ENCODE measurements around the gene PDS5B. TPM values are rescaled to one million over a fixed set of nuclear protein-coding genes. Genes with fewer than 3 reads are reported as not detected.
A peak's percentile ranks its signal among the peaks of the same experiment; 100 is the strongest.

The PDS5B gene
- total and polyA plus RNA-seq, 4 donors = 3.6 to 24.3 (median 12.9) TPM

- Histone ChIP-seq H3K9me3 (ENCODE audit: control insufficient read depth in 4 of 4, low read length in 3 of 4) (no peaks in the 10 kb centered on the region), H3K9ac (ENCODE audit: low read depth in 1 of 2, low read length in 2 of 2) (peak overlapping the region; percentile 72 to 99), H3K27me3 (ENCODE audit: control insufficient read depth in 4 of 4, insufficient read depth in 4 of 4, low read length in 3 of 4) (no peaks in the 10 kb centered on the region), H3K4me1 (ENCODE audit: control insufficient read depth in 4 of 4, insufficient read depth in 4 of 4, low read length in 3 of 4) (peaks cover 0 to 17% (median 8%) of the 10 kb centered on the region in 4 donors), H3K4me3 (ENCODE audit: low read depth in 1 of 3, low read length in 3 of 3) (peak overlapping the region in 2 of 3 donors; percentile 58 to 65), H3K27ac (ENCODE audit: low read depth in 1 of 2, low read length in 2 of 2) (peak overlapping the region; percentile 85 to 89), H3K36me3 (ENCODE audit: control insufficient read depth in 4 of 4, insufficient read depth in 3 of 4, low read depth in 1 of 4, low read length in 3 of 4) (no peaks in the 10 kb centered on the region)
- no peak for DNase-seq (ENCODE audit: low spot score)
- TF ChIP-seq RXRA (IDR thresholded peaks at IDR 0.05) = no peak
- peak; percentile 4 for TF ChIP-seq SP1 (IDR thresholded peaks at IDR 0.05)
- WGBS = 11% methylated on average over 4 of the region's 4 CpGs
These were observed 150.4 kb downstream of the PDS5B start for GRCh38 chr13:32736648-32737047.

GRCh38 chr13:32737111-32737571 lies 150.9 kb downstream of the PDS5B start:
- TF ChIP-seq YY1 (IDR thresholded peaks at IDR 0.05) = peak; percentile 35
- TF ChIP-seq CTCF (IDR thresholded peaks at IDR 0.05; ENCODE audit: low read depth, low read length, missing input control) = no peak
- H3K9me3 ChIP-seq (ENCODE audit: control insufficient read depth in 4 of 4, low read length in 3 of 4) = no peaks in the 10 kb centered on the region
- peak overlapping the region; percentile 85 to 89 for H3K27ac ChIP-seq (ENCODE audit: low read depth in 1 of 2, low read length in 2 of 2)
- no peak for DNase-seq (ENCODE audit: low spot score)
- H3K27me3 ChIP-seq (ENCODE audit: control insufficient read depth in 4 of 4, insufficient read depth in 4 of 4, low read length in 3 of 4) = no peaks in the 10 kb centered on the region
- H3K36me3 ChIP-seq (ENCODE audit: control insufficient read depth in 4 of 4, insufficient read depth in 3 of 4, low read depth in 1 of 4, low read length in 3 of 4) = no peaks in the 10 kb centered on the region
- H3K4me3 ChIP-seq (ENCODE audit: low read depth in 1 of 3, low read length in 3 of 3) = peak overlapping the region; percentile 37 to 65 (median 58)
- peak overlapping the region; percentile 72 to 99 for H3K9ac ChIP-seq (ENCODE audit: low read depth in 1 of 2, low read length in 2 of 2)
- H3K4me1 ChIP-seq (ENCODE audit: control insufficient read depth in 4 of 4, insufficient read depth in 4 of 4, low read length in 3 of 4) = peaks cover 0 to 13% (median 7%) of the 10 kb centered on the region in 4 donors
- 5% methylated on average over 2 of the region's 2 CpGs for WGBS

GRCh38 chr13:32737679-32738078 lies 151.4 kb downstream of the PDS5B start:
- H3K4me1 ChIP-seq (ENCODE audit: control insufficient read depth in 4 of 4, insufficient read depth in 4 of 4, low read length in 3 of 4) = peaks cover 0 to 12% (median 7%) of the 10 kb centered on the region in 4 donors
- TF ChIP-seq NR2F2 (IDR thresholded peaks at IDR 0.05) (no peak), TAF1 (conservative IDR thresholded peaks at IDR 0.05) (peak; percentile 10)
- WGBS = 64% methylated on average over 1 of the region's 1 CpG
- no peak for DNase-seq (ENCODE audit: low spot score)
- no peaks in the 10 kb centered on the region for H3K27me3 ChIP-seq (ENCODE audit: control insufficient read depth in 4 of 4, insufficient read depth in 4 of 4, low read length in 3 of 4)
- peak overlapping the region; percentile 37 to 65 (median 58) for H3K4me3 ChIP-seq (ENCODE audit: low read depth in 1 of 3, low read length in 3 of 3)
- H3K9me3 ChIP-seq (ENCODE audit: control insufficient read depth in 4 of 4, low read length in 3 of 4) = no peaks in the 10 kb centered on the region
- peak overlapping the region; percentile 72 to 99 for H3K9ac ChIP-seq (ENCODE audit: low read depth in 1 of 2, low read length in 2 of 2)
- H3K36me3 ChIP-seq (ENCODE audit: control insufficient read depth in 4 of 4, insufficient read depth in 3 of 4, low read depth in 1 of 4, low read length in 3 of 4) = no peaks in the 10 kb centered on the region
- peak overlapping the region; percentile 85 to 89 for H3K27ac ChIP-seq (ENCODE audit: low read depth in 1 of 2, low read length in 2 of 2)

- Histone ChIP-seq H3K9ac (ENCODE audit: low read depth in 1 of 2, low read length in 2 of 2) (no peak overlapping the region), H3K27me3 (ENCODE audit: control insufficient read depth in 4 of 4, insufficient read depth in 4 of 4, low read length in 3 of 4) (no peaks in the 10 kb centered on the region), H3K27ac (ENCODE audit: low read depth in 1 of 2, low read length in 2 of 2) (no peak overlapping the region), H3K36me3 (ENCODE audit: control insufficient read depth in 4 of 4, insufficient read depth in 3 of 4, low read depth in 1 of 4, low read length in 3 of 4) (peaks cover 0 to 7% (median 3%) of the 10 kb centered on the region in 4 donors), H3K4me1 (ENCODE audit: control insufficient read depth in 4 of 4, insufficient read depth in 4 of 4, low read length in 3 of 4) (peaks cover 0 to 4% (median 0%) of the 10 kb centered on the region in 4 donors), H3K4me3 (ENCODE audit: low read depth in 1 of 3, low read length in 3 of 3) (no peak overlapping the region), H3K9me3 (ENCODE audit: control insufficient read depth in 4 of 4, low read length in 3 of 4) (no peaks in the 10 kb centered on the region)
- no peak for DNase-seq (ENCODE audit: low spot score)
- WGBS = 100% methylated on average over 1 of the region's 1 CpG
- TF ChIP-seq RXRA (IDR thresholded peaks at IDR 0.05) (no peak), HNF4A (conservative IDR thresholded peaks at IDR 0.05) (no peak), TAF1 (conservative IDR thresholded peaks at IDR 0.05) (no peak), ATF3 (IDR thresholded peaks at IDR 0.05) (no peak), GABPA (IDR thresholded peaks at IDR 0.05 in 1 of 2, conservative IDR thresholded peaks at IDR 0.05 in 1 of 2) (no peak), FOXA1 (IDR thresholded peaks at IDR 0.05) (no peak), EGR1 (IDR thresholded peaks at IDR 0.05; ENCODE audit: low read depth in 2 of 2) (no peak), MAX (IDR thresholded peaks at IDR 0.05) (no peak), JUND (IDR thresholded peaks at IDR 0.05) (no peak), FOXA2 (IDR thresholded peaks at IDR 0.05) (no peak), YY1 (IDR thresholded peaks at IDR 0.05) (no peak), NR2F2 (IDR thresholded peaks at IDR 0.05) (no peak), HNF4G (IDR thresholded peaks at IDR 0.05) (no peak), ZBTB33 (IDR thresholded peaks at IDR 0.05) (no peak), RAD21 (IDR thresholded peaks at IDR 0.05) (no peak), CTCF (IDR thresholded peaks at IDR 0.05; ENCODE audit: low read depth, low read length, missing input control) (no peak), SP1 (IDR thresholded peaks at IDR 0.05) (no peak)
These were observed 159.3 kb downstream of the PDS5B start for GRCh38 chr13:32745509-32745908.

Measured in liver (tissue), 9 donors.